Urothelium cell line (cell line): Measurements from ENCODE around the gene LMOD2.
"Not testable (repeated sequence)": the region's sequence is repeated elsewhere in the genome, so short reads cannot be mapped to it uniquely, and the experiment has no call there.

Experiments used
- DNase-seq: peaks from one replicate; pipeline ENCODE4 v3.0.0; 2011; ENCODE audit warnings: low spot score, mixed read lengths
- FAIRE-seq: peaks from 2 replicates; lab custom pipeline; 2011; peaks lifted over from hg19 to GRCh38; lab: Jason Lieb, UNC

LMOD2 gene, protein sequence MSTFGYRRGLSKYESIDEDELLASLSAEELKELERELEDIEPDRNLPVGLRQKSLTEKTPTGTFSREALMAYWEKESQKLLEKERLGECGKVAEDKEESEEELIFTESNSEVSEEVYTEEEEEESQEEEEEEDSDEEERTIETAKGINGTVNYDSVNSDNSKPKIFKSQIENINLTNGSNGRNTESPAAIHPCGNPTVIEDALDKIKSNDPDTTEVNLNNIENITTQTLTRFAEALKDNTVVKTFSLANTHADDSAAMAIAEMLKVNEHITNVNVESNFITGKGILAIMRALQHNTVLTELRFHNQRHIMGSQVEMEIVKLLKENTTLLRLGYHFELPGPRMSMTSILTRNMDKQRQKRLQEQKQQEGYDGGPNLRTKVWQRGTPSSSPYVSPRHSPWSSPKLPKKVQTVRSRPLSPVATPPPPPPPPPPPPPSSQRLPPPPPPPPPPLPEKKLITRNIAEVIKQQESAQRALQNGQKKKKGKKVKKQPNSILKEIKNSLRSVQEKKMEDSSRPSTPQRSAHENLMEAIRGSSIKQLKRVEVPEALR

GRCh38 chr7:123655614-123656013 is at the start of gene LMOD2:
LMOD2 (plus strand) TSS chr7:123655866; CDS start chr7:123655964, 98 bp downstream.
- no peak for FAIRE-seq
- DNase-seq, result no peak

DNA sequence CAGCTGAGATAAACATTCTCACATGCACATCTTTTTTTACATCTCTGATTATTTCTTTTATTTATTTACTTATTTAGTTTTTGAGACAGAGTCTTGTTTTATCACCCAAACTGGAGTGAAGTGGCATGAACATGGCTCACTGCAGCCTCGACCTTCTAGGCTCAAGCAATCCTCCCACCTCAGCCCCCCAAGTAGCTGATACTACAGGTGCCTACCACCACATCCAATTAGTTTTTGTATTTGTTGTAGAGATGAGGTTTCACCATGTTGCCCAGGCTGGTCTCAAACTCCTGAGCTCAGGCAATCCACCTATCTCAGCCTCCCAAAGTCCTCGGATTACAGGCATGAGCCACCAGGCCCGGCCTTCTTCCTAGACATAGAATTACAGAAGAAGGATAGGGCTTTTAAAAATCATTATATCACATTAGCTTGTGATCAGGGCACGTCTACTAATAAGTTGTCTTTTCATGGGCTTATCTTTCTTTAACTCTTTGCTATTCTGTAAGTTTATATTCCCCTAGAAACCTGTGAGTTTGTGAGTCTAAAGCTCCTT is 48.2 kb upstream of the LMOD2 start:
- FAIRE-seq, result no peak
- DNase-seq, result no peak

DNA sequence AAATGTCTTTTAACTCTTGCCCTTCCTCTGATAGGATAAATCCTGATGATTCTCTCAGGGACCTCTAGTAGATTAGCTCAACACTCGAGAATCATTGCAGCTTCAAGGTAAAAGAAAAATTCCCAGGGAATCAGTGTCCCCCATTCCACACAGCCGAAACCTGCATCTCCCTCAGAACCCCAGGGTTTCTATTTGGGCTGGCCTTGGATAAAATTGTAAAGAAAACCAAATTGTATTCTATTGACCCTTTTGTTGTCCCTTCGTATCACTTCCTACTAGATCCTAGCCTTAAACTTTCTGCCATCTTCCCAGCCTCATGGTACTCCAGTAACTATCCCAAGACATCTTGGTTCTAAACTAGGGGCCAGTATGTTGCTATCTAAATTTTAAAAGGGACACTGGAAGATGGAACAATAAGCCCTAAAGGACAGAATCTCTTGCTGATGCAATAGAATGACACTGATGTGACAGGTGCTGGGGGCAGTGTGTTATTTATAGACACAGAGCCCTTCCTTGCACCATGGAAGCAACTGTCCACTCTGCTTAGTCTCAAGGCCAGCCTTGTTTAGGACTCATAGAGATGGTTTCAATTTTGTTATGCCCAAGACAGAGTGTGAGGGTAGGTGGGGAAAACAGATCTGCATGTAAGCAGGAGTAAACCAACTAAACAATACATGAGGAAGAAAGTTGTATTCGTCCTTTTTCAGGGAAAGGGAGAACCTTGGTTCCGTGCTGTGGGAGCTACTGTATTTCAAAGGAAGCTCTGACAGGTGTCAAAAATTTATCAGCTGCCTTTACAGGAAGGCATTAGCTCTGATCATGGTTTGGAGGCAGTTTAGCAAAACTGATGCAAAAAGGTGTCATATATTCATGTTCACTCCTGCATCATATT is 46.4 kb upstream of the LMOD2 start:
- FAIRE-seq, result no peak

GRCh38 chr7:123609883-123610239 is 45.8 kb upstream of the LMOD2 start:
- FAIRE-seq, result no peak

More for the DNA sequence above, 46.4 kb upstream of the LMOD2 start:
- DNase-seq, result no peak

GRCh38 chr7:123612024-123612423 is 43.6 kb upstream of the LMOD2 start:
- DNase-seq (no peak), FAIRE-seq (no peak)

More at GRCh38 chr7:123609883-123610239, 45.8 kb upstream of the LMOD2 start:
- DNase-seq, result no peak

DNA sequence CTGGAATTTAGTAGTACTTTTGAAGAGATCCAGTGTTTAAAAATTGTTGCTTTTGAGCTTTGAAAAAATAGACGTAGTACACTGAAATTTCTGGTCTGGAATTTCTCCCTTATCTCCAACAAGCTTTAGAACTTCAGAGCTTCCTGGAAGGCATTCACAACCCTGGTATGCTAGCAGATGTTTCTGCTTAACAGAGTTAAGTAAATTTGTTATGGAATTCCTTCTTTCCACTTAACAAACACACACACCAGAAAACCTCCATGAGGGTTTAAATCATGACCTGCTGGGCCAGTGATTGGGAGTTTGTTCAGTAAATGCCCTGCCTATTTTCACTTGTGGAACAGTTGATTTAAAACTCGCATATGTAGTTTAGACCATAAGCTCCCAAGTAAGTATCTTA is 40.3 kb upstream of the LMOD2 start:
- no peak for DNase-seq
- no peak for FAIRE-seq

GRCh38 chr7:123616223-123616622 is 39.4 kb upstream of the LMOD2 start:
- DNase-seq (no peak), FAIRE-seq (no peak)

- DNase-seq (no peak), FAIRE-seq (no peak)
These were observed 34.0 kb upstream of the LMOD2 start for GRCh38 chr7:123621707-123622106.

- FAIRE-seq (no peak), DNase-seq (no peak)
These were observed 32.8 kb upstream of the LMOD2 start for GRCh38 chr7:123622660-123623386.

GRCh38 chr7:123624527-123625183 is 31.0 kb upstream of the LMOD2 start:
- peak; percentile 29 for DNase-seq

DNA sequence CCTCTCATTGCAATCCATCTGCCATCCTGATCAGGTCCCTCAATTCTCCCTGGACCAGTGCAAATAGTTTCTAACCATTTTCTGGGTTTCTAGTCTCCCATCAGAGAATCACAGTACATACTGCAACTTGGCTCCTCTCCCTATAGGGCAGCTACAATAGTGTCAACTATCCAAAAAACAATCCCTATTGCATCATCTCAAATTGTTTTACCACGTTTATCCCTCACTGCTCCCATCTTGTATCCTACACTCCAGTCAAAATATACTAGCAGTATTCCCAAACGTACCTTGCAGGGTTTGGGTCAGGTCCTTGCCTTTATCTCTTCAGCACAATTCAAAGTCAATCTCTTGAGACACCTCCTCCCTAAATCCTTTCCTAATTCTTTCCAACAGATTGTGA is 30.4 kb upstream of the LMOD2 start:
- no peak for DNase-seq
- no peak for FAIRE-seq

More at GRCh38 chr7:123624527-123625183, 31.0 kb upstream of the LMOD2 start:
- no peak for FAIRE-seq

- FAIRE-seq (no peak), DNase-seq (no peak)
These were observed 27.8 kb upstream of the LMOD2 start for GRCh38 chr7:123627851-123628250.

DNA sequence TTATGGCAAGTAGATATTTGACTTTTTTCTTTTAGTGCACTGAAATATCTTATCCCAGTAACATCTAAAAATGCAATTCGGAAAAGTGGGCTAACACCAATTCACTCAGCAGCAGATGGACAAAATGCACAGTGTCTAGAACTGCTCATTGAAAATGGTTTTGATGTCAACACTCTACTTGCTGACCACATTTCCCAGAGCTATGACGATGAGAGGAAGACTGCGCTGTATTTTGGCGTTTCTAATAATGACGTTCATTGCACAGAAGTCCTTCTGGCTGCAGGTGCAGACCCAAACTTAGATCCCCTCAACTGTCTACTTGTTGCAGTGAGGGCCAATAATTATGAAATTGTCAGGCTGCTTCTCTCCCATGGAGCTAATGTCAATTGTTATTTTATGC is 26.8 kb upstream of the LMOD2 start:
- FAIRE-seq (no peak), DNase-seq (no peak)

- DNase-seq, result no peak
- no peak for FAIRE-seq
These were observed 26.4 kb upstream of the LMOD2 start for GRCh38 chr7:123629281-123629680.

GRCh38 chr7:123632808-123633207 is 22.9 kb upstream of the LMOD2 start:
- no peak for DNase-seq
- no peak for FAIRE-seq

DNA sequence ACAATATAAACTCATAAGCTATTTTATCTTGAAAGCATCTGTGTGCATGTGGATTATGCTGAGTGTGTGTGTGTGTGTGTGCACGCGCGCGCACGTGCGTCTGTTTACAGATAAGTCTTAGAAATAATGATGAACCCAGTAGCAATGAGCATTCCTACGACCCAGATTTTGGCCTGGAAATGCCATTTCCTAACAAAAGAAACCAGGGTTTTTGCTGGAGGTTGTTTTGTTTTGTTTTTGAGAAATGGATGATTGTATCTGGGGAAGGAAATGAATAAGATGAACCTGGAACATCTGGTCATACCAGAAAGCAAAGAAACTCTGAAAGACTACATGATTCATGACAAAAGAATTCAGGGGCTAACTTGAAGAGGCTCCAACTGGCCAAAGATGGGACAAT is 22.1 kb upstream of the LMOD2 start:
- FAIRE-seq (no peak), DNase-seq (peak; percentile 7)

DNA sequence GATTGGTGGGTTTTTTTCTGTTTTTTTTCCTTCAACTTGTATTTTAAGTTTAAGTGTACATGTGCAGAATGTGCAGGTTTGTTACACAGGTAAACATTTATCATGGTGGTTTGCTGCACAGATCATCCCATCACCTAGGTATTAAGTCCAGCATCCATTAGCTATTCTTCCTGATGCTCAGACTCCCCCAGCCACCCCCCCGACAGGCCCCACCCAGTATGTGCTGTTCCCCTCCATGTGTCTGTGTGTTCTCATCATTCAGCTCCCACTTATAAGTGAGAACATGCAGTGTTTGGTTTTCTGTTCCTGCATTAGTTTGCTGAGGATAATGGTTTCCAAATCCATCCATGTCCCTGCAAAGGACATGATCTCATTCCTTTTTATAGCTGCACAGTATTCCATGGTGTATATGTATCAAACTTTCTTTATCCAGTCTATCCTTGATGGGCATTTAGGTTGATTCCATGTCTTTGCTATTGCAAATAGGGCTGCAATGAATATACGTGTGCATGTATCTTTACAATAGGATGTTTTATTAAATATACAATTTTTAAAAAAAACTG is 21.6 kb upstream of the LMOD2 start:
- DNase-seq, FAIRE-seq: not testable (repeated sequence)

DNA sequence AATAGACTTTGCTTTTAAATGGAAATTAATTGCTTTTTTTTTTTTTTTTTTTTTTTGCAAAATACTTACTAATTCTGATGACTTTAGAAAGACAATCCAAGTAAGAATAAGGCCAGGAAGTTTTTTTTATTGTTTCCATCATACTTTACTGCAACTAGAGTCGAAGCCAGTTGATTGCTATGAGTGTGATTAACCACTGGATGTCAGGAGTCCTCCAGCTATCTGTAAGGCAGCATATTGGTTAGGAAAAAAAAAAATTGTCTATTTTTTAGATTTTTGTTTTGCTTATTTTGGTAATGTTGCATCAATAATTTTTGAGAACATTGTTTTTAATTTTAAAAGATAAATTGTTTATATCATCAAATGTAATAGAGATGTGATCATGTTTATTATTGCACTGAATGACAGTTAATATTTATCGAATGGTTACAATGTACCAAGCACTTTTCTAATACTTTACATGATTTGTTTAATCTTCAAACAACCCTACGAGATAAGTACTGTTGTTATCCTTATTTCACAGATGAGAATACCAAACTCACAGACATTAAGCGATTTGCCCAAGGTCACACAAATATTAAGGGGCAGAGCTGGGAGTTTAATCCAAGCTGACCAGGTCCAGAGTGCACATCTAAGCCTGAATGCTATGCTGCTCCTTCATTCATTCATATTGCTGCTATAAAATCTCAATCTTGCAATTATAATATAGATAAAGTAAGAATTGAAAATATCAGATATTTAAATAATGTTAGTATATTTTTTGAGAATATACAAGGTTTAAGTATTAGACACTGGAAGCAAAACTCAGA is 19.9 kb upstream of the LMOD2 start:
- DNase-seq (peak; percentile 7), FAIRE-seq (no peak)

- no peak for DNase-seq
- FAIRE-seq, result no peak
These were observed 18.5 kb upstream of the LMOD2 start for GRCh38 chr7:123637203-123637602.
